Ecto neural progenitor cell (in vitro differentiated cells): ENCODE results near the gene HSF5.
A peak's percentile ranks its signal among the peaks of the same experiment; 100 is the strongest.
"Not testable (repeated sequence)": the region's sequence is repeated elsewhere in the genome, so short reads cannot be mapped to it uniquely, and the experiment has no call there.

ENCODE experiments used
- DNase-seq: peaks from one replicate; pipeline ENCODE4 v3.0.0-alpha.2; 2018; ENCODE audit warnings: low spot score

Gene HSF5

GRCh38 chr17:58412961-58413586, 75.1 kb downstream of the HSF5 start:
- no peak for DNase-seq

- DNase-seq = no peak
Observed at GRCh38 chr17:58412064-58412703, 76.0 kb downstream of the HSF5 start.

GRCh38 chr17:58411408-58411894, 76.8 kb downstream of the HSF5 start:
- DNase-seq = no peak

- DNase-seq = no peak
Observed at GRCh38 chr17:58410714-58411407, 77.3 kb downstream of the HSF5 start.

- no peak for DNase-seq
Observed at GRCh38 chr17:58409432-58409831, 78.8 kb downstream of the HSF5 start.

GRCh38 chr17:58403311-58403710, 84.9 kb downstream of the HSF5 start:
- peak; percentile 57 for DNase-seq

GRCh38 chr17:58402679-58403078, 85.5 kb downstream of the HSF5 start:
- DNase-seq = no peak

- no peak for DNase-seq
Observed at GRCh38 chr17:58402047-58402446, 86.2 kb downstream of the HSF5 start.

- DNase-seq = no peak
Observed at GRCh38 chr17:58401287-58401686, 86.9 kb downstream of the HSF5 start.

- no peak for DNase-seq
Observed at GRCh38 chr17:58400826-58401225, 87.4 kb downstream of the HSF5 start.

- DNase-seq = no peak
Observed at GRCh38 chr17:58399974-58400373, 88.2 kb downstream of the HSF5 start.

- no peak for DNase-seq
Observed at GRCh38 chr17:58398574-58399266, 89.5 kb downstream of the HSF5 start.

- DNase-seq = not testable (repeated sequence)
Observed at GRCh38 chr17:58397421-58397820, 90.8 kb downstream of the HSF5 start.

GRCh38 chr17:58396173-58396572, 92.0 kb downstream of the HSF5 start:
- no peak for DNase-seq

- no peak for DNase-seq
Observed at GRCh38 chr17:58394534-58395223, 93.5 kb downstream of the HSF5 start.

GRCh38 chr17:58391302-58391984, 96.8 kb downstream of the HSF5 start:
- DNase-seq = no peak

- no peak for DNase-seq
Observed at GRCh38 chr17:58390884-58391283, 97.3 kb downstream of the HSF5 start.

GRCh38 chr17:58388302-58389190, 99.7 kb downstream of the HSF5 start:
- DNase-seq = no peak

- DNase-seq = no peak
Observed at GRCh38 chr17:58387834-58388233, 100.4 kb downstream of the HSF5 start.

- no peak for DNase-seq
Observed at GRCh38 chr17:58386708-58387107, 101.5 kb downstream of the HSF5 start.
